Measurements from ENCODE around the gene CACNA2D1.
"Not testable (repeated sequence)": the region's sequence is repeated elsewhere in the genome, so short reads cannot be mapped to it uniquely, and the experiment has no call there.

CACNA2D1 gene

GRCh38 chr7:82434275-82435022 lies 9.1 kb downstream of the CACNA2D1 start:
- DNase-seq (ENCODE audit: low read depth, low spot score), result no peak

GRCh38 chr7:82433507-82433906 lies 10.1 kb downstream of the CACNA2D1 start:
- no peak for DNase-seq (ENCODE audit: low read depth, low spot score)

- DNase-seq (ENCODE audit: low read depth, low spot score), result not testable (repeated sequence)
Measured at GRCh38 chr7:82432743-82433142, 10.8 kb downstream of the CACNA2D1 start.

- DNase-seq (ENCODE audit: low read depth, low spot score), result no peak
Measured at GRCh38 chr7:82430500-82431465, 12.8 kb downstream of the CACNA2D1 start.

- no peak for DNase-seq (ENCODE audit: low read depth, low spot score)
Measured at GRCh38 chr7:82429408-82429807, 14.2 kb downstream of the CACNA2D1 start.

- no peak for DNase-seq (ENCODE audit: low read depth, low spot score)
Measured at GRCh38 chr7:82428186-82428961, 15.2 kb downstream of the CACNA2D1 start.

GRCh38 chr7:82423446-82423845 lies 20.1 kb downstream of the CACNA2D1 start:
- no peak for DNase-seq (ENCODE audit: low read depth, low spot score)

GRCh38 chr7:82419200-82419599 lies 24.4 kb downstream of the CACNA2D1 start:
- DNase-seq (ENCODE audit: low read depth, low spot score), result no peak

- no peak for DNase-seq (ENCODE audit: low read depth, low spot score)
Measured at GRCh38 chr7:82417898-82418297, 25.7 kb downstream of the CACNA2D1 start.

GRCh38 chr7:82416402-82416801 lies 27.2 kb downstream of the CACNA2D1 start:
- DNase-seq (ENCODE audit: low read depth, low spot score), result no peak

- DNase-seq (ENCODE audit: low read depth, low spot score), result no peak
Measured at GRCh38 chr7:82414389-82414788, 29.2 kb downstream of the CACNA2D1 start.

GRCh38 chr7:82413237-82413636 lies 30.3 kb downstream of the CACNA2D1 start:
- no peak for DNase-seq (ENCODE audit: low read depth, low spot score)

GRCh38 chr7:82411732-82412131 lies 31.8 kb downstream of the CACNA2D1 start:
- no peak for DNase-seq (ENCODE audit: low read depth, low spot score)

GRCh38 chr7:82410461-82410860 lies 33.1 kb downstream of the CACNA2D1 start:
- DNase-seq (ENCODE audit: low read depth, low spot score), result no peak

- no peak for DNase-seq (ENCODE audit: low read depth, low spot score)
Measured at GRCh38 chr7:82406937-82407336, 36.6 kb downstream of the CACNA2D1 start.

- DNase-seq (ENCODE audit: low read depth, low spot score), result no peak
Measured at GRCh38 chr7:82405301-82405700, 38.3 kb downstream of the CACNA2D1 start.

GRCh38 chr7:82404652-82405051 lies 38.9 kb downstream of the CACNA2D1 start:
- no peak for DNase-seq (ENCODE audit: low read depth, low spot score)

- DNase-seq (ENCODE audit: low read depth, low spot score), result no peak
Measured at GRCh38 chr7:82404094-82404493, 39.5 kb downstream of the CACNA2D1 start.

- no peak for DNase-seq (ENCODE audit: low read depth, low spot score)
Measured at GRCh38 chr7:82397879-82398524, 45.6 kb downstream of the CACNA2D1 start.

GRCh38 chr7:82396343-82396742 lies 47.2 kb downstream of the CACNA2D1 start:
- DNase-seq (ENCODE audit: low read depth, low spot score), result no peak

GRCh38 chr7:82395147-82395546 lies 48.4 kb downstream of the CACNA2D1 start:
- no peak for DNase-seq (ENCODE audit: low read depth, low spot score)
